ENCODE results near the gene TBCC.

- TF ChIP-seq CTCF (IDR thresholded peaks at IDR 0.05): no peak
- TF ChIP-seq POLR2AphosphoS5 (IDR thresholded peaks at IDR 0.05): no peak
- TF ChIP-seq EP300 (IDR thresholded peaks at IDR 0.05): no peak
- TF ChIP-seq POLR2A (IDR thresholded peaks at IDR 0.05): no peak
Observed at GRCh38 chr6:42774201-42774600, 28.3 kb upstream of the TBCC start.
